Smooth muscle cell (in vitro differentiated cells): ENCODE measurements around the gene ERICH3. TPM values are rescaled to one million over a fixed set of nuclear protein-coding genes. Genes with fewer than 3 reads are reported as not detected.
"Not testable (repeated sequence)": the region's sequence is repeated elsewhere in the genome, so short reads cannot be mapped to it uniquely, and the experiment has no call there.

Experiments used
- DNase-seq: peaks from one replicate; lab custom pipeline; 2025; ENCODE audit not compliant: unreplicated experiment; lab: John Stamatoyannopoulos, UW
- H2AFZ ChIP-seq: fragments of 200-600 bp; sonication (generic); 2 replicates; pipeline ENCODE4 v1.6.0; 2016; ENCODE audit warnings: antibody characterized with exemption, low read depth, mild to moderate bottlenecking
- H3F3A ChIP-seq: fragments of 200-600 bp; sonication (generic); 2 replicates; pipeline ENCODE4 v1.6.0; 2017; ENCODE audit warnings: antibody characterized with exemption, low read depth
- H3K27ac ChIP-seq: fragments of 200-600 bp; sonication (generic); 2 replicates; pipeline ENCODE4 v1.5.1; 2016; ENCODE audit warnings: low read depth, mild to moderate bottlenecking
- H3K27me3 ChIP-seq: fragments of 200-600 bp; sonication (generic); 2 replicates; pipeline ENCODE4 v1.6.1; 2016; ENCODE audit warnings: low read depth, mild to moderate bottlenecking
- H3K36me3 ChIP-seq: fragments of 200-600 bp; sonication (generic); 2 replicates; pipeline ENCODE4 v1.5.1; 2016; ENCODE audit warnings: low read depth
- H3K4me1 ChIP-seq: fragments of 200-600 bp; sonication (generic); 2 replicates; pipeline ENCODE4 v1.5.1; 2016; ENCODE audit warnings: low read depth
- H3K4me2 ChIP-seq: fragments of 200-600 bp; sonication (generic); 2 replicates; pipeline ENCODE4 v1.6.0; 2016; ENCODE audit warnings: mild to moderate bottlenecking
- H3K4me3 ChIP-seq: fragments of 200-600 bp; sonication (generic); 2 replicates; pipeline ENCODE4 v1.5.1; 2016; ENCODE audit warnings: mild to moderate bottlenecking
- H3K79me2 ChIP-seq: fragments of 200-600 bp; sonication (generic); 2 replicates; pipeline ENCODE4 v1.6.0; 2016; ENCODE audit warnings: low read depth, mild to moderate bottlenecking
- H3K9ac ChIP-seq: fragments of 200-600 bp; sonication (generic); 2 replicates; pipeline ENCODE4 v1.6.0; 2016; ENCODE audit warnings: low read depth
- H3K9me3 ChIP-seq: fragments of 200-600 bp; sonication (generic); replicated peaks from 2 replicates; pipeline ENCODE4 v1.5.1; 2016; ENCODE audit warnings: low read depth
- H4K20me1 ChIP-seq: fragments of 200-600 bp; sonication (generic); 2 replicates; pipeline ENCODE4 v1.6.0; 2016; ENCODE audit warnings: low read depth
- WGBS: methylation state at CpG from one replicate; pipeline ENCODE4 v1.1.7; 2016; ENCODE audit warnings: low lambda C conversion rate; 5-methylcytosine and 5-hydroxymethylcytosine counted together
- polyA plus RNA-seq: library from polyadenylated mRNA; unstranded; fragments of >200 nt; fragmentation: Nextera tagmentation; extraction: Ambion mirVana; gene quantifications from 2 replicates; pipeline ENCODE4 v1.2.1, GENCODE V29; 2016
- total RNA-seq: library from RNA; depleted of rRNA; stranded (reverse); fragments of >200 nt; gene quantifications from 2 replicates; pipeline ENCODE4 v1.2.3, GENCODE V29; 2014
- TF ChIP-seq, protein P1 (sequence below): fragments of 200-600 bp; sonication (generic); IDR thresholded peaks from 2 replicates; pipeline ENCODE4 v1.5.1; 2017; ENCODE audit warnings: borderline replicate concordance, mild to moderate bottlenecking, antibody characterized with exemption; ENCODE audit not compliant: insufficient read depth, poor library complexity, severe bottlenecking

ERICH3 gene
- total and polyA plus RNA-seq, 2 experiments from 2014 or later, result not detected

- H3K4me3 ChIP-seq, result no peak overlapping the region
- H3K4me2 ChIP-seq, result no peak overlapping the region
- no peaks in the 10 kb centered on the region for H3K36me3 ChIP-seq
- H3K4me1 ChIP-seq, result no peaks in the 10 kb centered on the region
- no peaks in the 10 kb centered on the region for H3K9me3 ChIP-seq
- no peak overlapping the region for H2AFZ ChIP-seq
- TF ChIP-seq, protein P1, sequence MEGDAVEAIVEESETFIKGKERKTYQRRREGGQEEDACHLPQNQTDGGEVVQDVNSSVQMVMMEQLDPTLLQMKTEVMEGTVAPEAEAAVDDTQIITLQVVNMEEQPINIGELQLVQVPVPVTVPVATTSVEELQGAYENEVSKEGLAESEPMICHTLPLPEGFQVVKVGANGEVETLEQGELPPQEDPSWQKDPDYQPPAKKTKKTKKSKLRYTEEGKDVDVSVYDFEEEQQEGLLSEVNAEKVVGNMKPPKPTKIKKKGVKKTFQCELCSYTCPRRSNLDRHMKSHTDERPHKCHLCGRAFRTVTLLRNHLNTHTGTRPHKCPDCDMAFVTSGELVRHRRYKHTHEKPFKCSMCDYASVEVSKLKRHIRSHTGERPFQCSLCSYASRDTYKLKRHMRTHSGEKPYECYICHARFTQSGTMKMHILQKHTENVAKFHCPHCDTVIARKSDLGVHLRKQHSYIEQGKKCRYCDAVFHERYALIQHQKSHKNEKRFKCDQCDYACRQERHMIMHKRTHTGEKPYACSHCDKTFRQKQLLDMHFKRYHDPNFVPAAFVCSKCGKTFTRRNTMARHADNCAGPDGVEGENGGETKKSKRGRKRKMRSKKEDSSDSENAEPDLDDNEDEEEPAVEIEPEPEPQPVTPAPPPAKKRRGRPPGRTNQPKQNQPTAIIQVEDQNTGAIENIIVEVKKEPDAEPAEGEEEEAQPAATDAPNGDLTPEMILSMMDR, result no peak
- H3F3A ChIP-seq, result no peaks in the 10 kb centered on the region
- H3K27me3 ChIP-seq, result peaks cover 2% of the 10 kb centered on the region
- no peak overlapping the region for H3K27ac ChIP-seq
- DNase-seq, result no peak
- H4K20me1 ChIP-seq, result no peaks in the 10 kb centered on the region
- 91% methylated on average over 3 of the region's 3 CpGs for WGBS
- no peak overlapping the region for H3K9ac ChIP-seq
- no peaks in the 10 kb centered on the region for H3K79me2 ChIP-seq
Observed at GRCh38 chr1:74681001-74681400, 7.4 kb upstream of the ERICH3 start.

- Histone ChIP-seq H4K20me1 (no peaks in the 10 kb centered on the region), H3K9me3 (no peaks in the 10 kb centered on the region), H3K79me2 (no peaks in the 10 kb centered on the region), H3K9ac (no peak overlapping the region), H3F3A (no peaks in the 10 kb centered on the region), H3K27me3 (peaks cover 10% of the 10 kb centered on the region), H2AFZ (no peak overlapping the region), H3K36me3 (no peaks in the 10 kb centered on the region), H3K4me1 (no peaks in the 10 kb centered on the region), H3K4me3 (no peak overlapping the region), H3K4me2 (no peak overlapping the region), H3K27ac (no peak overlapping the region)
- TF ChIP-seq, protein P1, result no peak
- WGBS, result 98% methylated on average over 2 of the region's 2 CpGs
- DNase-seq, result no peak
Observed at GRCh38 chr1:74679811-74680210, 6.2 kb upstream of the ERICH3 start.

DNA sequence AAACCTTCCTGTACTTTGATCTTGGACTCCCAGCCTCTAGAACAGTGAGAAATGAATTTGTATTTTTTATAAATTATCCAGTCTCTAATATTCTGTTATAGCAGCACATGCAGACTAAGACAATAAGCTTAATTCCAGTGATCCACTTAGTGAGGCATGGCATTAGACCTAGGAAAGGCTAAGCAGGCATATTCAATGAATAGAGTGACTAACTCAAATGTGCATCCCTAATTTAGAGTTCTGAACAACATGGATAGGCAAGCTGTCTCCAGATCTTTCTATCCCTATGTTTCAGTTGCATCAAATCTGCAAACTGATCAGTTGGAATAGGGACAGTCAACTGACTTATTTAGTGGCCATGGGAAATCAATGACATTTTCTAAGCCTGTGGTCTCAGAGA is 4.3 kb upstream of the ERICH3 start:
- Histone ChIP-seq H3K4me3 (no peak overlapping the region), H3K4me2 (no peak overlapping the region), H3K9me3 (no peaks in the 10 kb centered on the region), H3K27ac (no peak overlapping the region), H3K36me3 (no peaks in the 10 kb centered on the region), H3K9ac (no peak overlapping the region), H3F3A (no peaks in the 10 kb centered on the region), H2AFZ (no peak overlapping the region), H3K79me2 (no peaks in the 10 kb centered on the region), H3K4me1 (no peaks in the 10 kb centered on the region), H3K27me3 (peaks cover 29% of the 10 kb centered on the region), H4K20me1 (no peaks in the 10 kb centered on the region)
- TF ChIP-seq, protein P1, result no peak
- DNase-seq, result no peak

DNA sequence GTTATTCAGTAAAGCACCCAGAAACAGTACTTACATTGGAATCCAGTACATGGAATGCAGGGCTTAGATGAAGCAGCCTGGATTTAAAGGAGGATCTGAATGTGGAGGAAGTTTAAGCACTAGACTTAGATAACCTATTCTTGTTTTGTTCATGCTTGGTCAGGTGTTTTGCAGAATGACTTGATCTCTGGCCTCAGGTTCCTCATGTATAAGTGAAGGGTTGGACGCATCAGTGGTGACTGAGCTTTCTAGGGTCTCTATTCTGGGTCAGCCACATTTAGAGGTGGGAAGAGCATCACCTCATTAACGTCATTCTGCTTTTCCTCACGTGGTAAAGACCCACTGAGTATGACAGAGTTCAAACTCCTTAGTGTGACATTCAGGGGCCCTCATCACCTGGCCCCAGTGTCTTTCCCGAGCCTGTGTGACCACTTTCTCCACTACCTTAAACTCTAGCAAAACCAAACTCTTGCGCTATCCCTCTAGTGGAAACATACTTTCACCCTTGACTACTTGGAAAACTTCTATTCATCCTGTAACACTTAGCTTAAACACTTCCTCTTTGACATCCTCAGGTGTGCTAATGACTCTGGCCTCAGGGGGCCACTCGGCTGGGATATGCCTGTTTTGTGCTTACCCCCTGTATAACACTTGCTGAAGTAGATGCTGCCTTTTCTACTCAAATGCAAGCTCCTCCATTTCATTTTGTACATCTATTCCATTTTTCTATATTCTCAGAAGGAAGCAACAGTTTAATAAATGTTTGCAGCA is 871 bp upstream of the ERICH3 start:
- Histone ChIP-seq H2AFZ (no peak overlapping the region), H3K4me1 (no peaks in the 10 kb centered on the region), H3K4me2 (peak overlapping the region; percentile 91), H3K36me3 (no peaks in the 10 kb centered on the region), H4K20me1 (no peaks in the 10 kb centered on the region), H3K27me3 (peaks cover 35% of the 10 kb centered on the region), H3K27ac (no peak overlapping the region), H3F3A (no peaks in the 10 kb centered on the region), H3K79me2 (no peaks in the 10 kb centered on the region), H3K9ac (no peak overlapping the region), H3K4me3 (peak overlapping the region; percentile 48), H3K9me3 (no peaks in the 10 kb centered on the region)
- 52% methylated on average over 6 of the region's 6 CpGs for WGBS
- TF ChIP-seq, protein P1, result no peak
- DNase-seq, result no peak

GRCh38 chr1:74670866-74671265 is 2.7 kb downstream of the ERICH3 start:
- H3K4me2 ChIP-seq, H4K20me1 ChIP-seq, H3K36me3 ChIP-seq, H3K4me1 ChIP-seq, H3F3A ChIP-seq, DNase-seq, H3K79me2 ChIP-seq, H3K9me3 ChIP-seq, H3K4me3 ChIP-seq, H3K27ac ChIP-seq, H2AFZ ChIP-seq, H3K9ac ChIP-seq: not testable (repeated sequence)
- H3K27me3 ChIP-seq, result peaks cover 32% of the 10 kb centered on the region
- WGBS, result 90% methylated on average over 3 of the region's 3 CpGs
